Trophoblast cell (in vitro differentiated cells and primary cell): ENCODE measurements around the gene FAM169A.
"Not testable (repeated sequence)": the region's sequence is repeated elsewhere in the genome, so short reads cannot be mapped to it uniquely, and the experiment has no call there.

Experiments
- DNase-seq, 2 donors: peaks; one replicate each; pipeline ENCODE4 v3.0.0-alpha.2; 2016
- H2AFZ ChIP-seq: 2 replicates; pipeline ENCODE4 v1.6.1; 2013; ENCODE audit warnings: low read length, moderate library complexity, mild to moderate bottlenecking; ENCODE audit not compliant: insufficient read depth, poor library complexity
- H2AK5ac ChIP-seq: 2 replicates; pipeline ENCODE4 v1.6.1; 2013; ENCODE audit warnings: mild to moderate bottlenecking, low read length
- H2BK120ac ChIP-seq: 2 replicates; pipeline ENCODE4 v1.6.1; 2013; ENCODE audit warnings: low read length, mild to moderate bottlenecking, moderate library complexity; ENCODE audit not compliant: insufficient read depth, poor library complexity
- H2BK12ac ChIP-seq: 2 replicates; pipeline ENCODE4 v1.6.1; 2013; ENCODE audit warnings: mild to moderate bottlenecking, low read length, moderate library complexity
- H2BK5ac ChIP-seq: 2 replicates; pipeline ENCODE4 v1.6.1; 2013; ENCODE audit warnings: low read length, low read depth, moderate library complexity, mild to moderate bottlenecking; ENCODE audit not compliant: poor library complexity
- H3K14ac ChIP-seq: 2 replicates; pipeline ENCODE4 v1.6.1; 2013; ENCODE audit warnings: mild to moderate bottlenecking, low read length
- H3K18ac ChIP-seq: 2 replicates; pipeline ENCODE4 v1.6.1; 2013; ENCODE audit warnings: mild to moderate bottlenecking, low read length
- H3K23ac ChIP-seq: 2 replicates; pipeline ENCODE4 v1.6.1; 2013; ENCODE audit warnings: low read length
- H3K27ac ChIP-seq: 2 replicates; pipeline ENCODE4 v1.5.1; 2013; ENCODE audit warnings: low read depth, mild to moderate bottlenecking, inconsistent platforms, low read length, moderate library complexity
- H3K27me3 ChIP-seq: 2 replicates; pipeline ENCODE4 v1.6.1; 2013; ENCODE audit warnings: inconsistent platforms, mild to moderate bottlenecking, low read length, moderate library complexity; ENCODE audit not compliant: insufficient read depth
- H3K36me3 ChIP-seq, 2 experiments: 1 replicate in 1 of 2; 2 replicates in 1 of 2; pipeline ENCODE4 v1.6.1; 2013; ENCODE audit warnings: low read length in 2 of 2, mild to moderate bottlenecking in 2 of 2, moderate library complexity in 1 of 2; ENCODE audit not compliant: insufficient read depth in 2 of 2, control insufficient read depth in 1 of 2
- H3K4ac ChIP-seq: 2 replicates; pipeline ENCODE4 v1.6.1; 2013; ENCODE audit warnings: low read depth, mild to moderate bottlenecking, low read length, moderate library complexity
- H3K4me1 ChIP-seq, 2 experiments: 1 replicate in 1 of 2; 2 replicates in 1 of 2; pipeline ENCODE4 v1.6.1; 2013; ENCODE audit warnings: low read length in 2 of 2, mild to moderate bottlenecking in 2 of 2, moderate library complexity in 1 of 2; ENCODE audit not compliant: insufficient read depth in 2 of 2, control insufficient read depth in 1 of 2
- H3K4me2 ChIP-seq: 2 replicates; pipeline ENCODE4 v1.6.1; 2013; ENCODE audit warnings: inconsistent platforms, mild to moderate bottlenecking, low read length, moderate library complexity
- H3K4me3 ChIP-seq: 2 replicates; pipeline ENCODE4 v1.5.1; 2013; ENCODE audit warnings: mild to moderate bottlenecking, low read depth, low read length, inconsistent platforms
- H3K79me1 ChIP-seq: one replicate; pipeline ENCODE4 v1.6.1; 2013; ENCODE audit warnings: low read length
- H3K79me2 ChIP-seq: 2 replicates; pipeline ENCODE4 v1.6.1; 2013; ENCODE audit warnings: low read length, mild to moderate bottlenecking; ENCODE audit not compliant: control insufficient read depth, insufficient read depth, poor library complexity
- H3K9ac ChIP-seq: 2 replicates; pipeline ENCODE4 v1.6.1; 2013; ENCODE audit warnings: mild to moderate bottlenecking, low read length
- H3K9me3 ChIP-seq: 2 replicates; pipeline ENCODE4 v1.6.1; 2013; ENCODE audit warnings: low read depth, mild to moderate bottlenecking, control low read depth, inconsistent platforms, low read length; ENCODE audit not compliant: insufficient read depth
- H4K12ac ChIP-seq: 2 replicates; pipeline ENCODE4 v1.6.1; 2013; ENCODE audit warnings: low read depth, mild to moderate bottlenecking, low read length, moderate library complexity
- H4K8ac ChIP-seq: 2 replicates; pipeline ENCODE4 v1.6.1; 2013; ENCODE audit warnings: low read depth, mild to moderate bottlenecking, low read length, moderate library complexity
- H4K91ac ChIP-seq: one replicate; pipeline ENCODE4 v1.6.1; 2013; ENCODE audit warnings: low read depth, mild to moderate bottlenecking, low read length, moderate library complexity
- WGBS: extraction: QIAGEN DNeasy Blood & Tissue Kit; methylation state at CpG from one replicate; pipeline ENCODE4 v1.1.7; 2013; ENCODE audit warnings: missing lambda C conversion rate; ENCODE audit not compliant: insufficient read length, insufficient coverage; ENCODE audit errors: extremely low coverage; 5-methylcytosine and 5-hydroxymethylcytosine counted together

The FAM169A gene

GRCh38 chr5:74862221-74862620, 4.0 kb downstream of the FAM169A start:
- no peak overlapping the region for H3K18ac ChIP-seq
- H2BK5ac ChIP-seq: no peak overlapping the region
- H2BK12ac ChIP-seq: no peak overlapping the region
- no peak overlapping the region for H4K91ac ChIP-seq
- peaks cover 0 to 2% of the 10 kb centered on the region in 2 experiments for H3K36me3 ChIP-seq
- peak overlapping the region; percentile 40 for H3K23ac ChIP-seq
- no peak for DNase-seq
- no peak overlapping the region for H4K12ac ChIP-seq
- H2BK120ac ChIP-seq: no peak overlapping the region
- no peak overlapping the region for H4K8ac ChIP-seq
- H2AK5ac ChIP-seq: no peak overlapping the region
- peaks cover 18% of the 10 kb centered on the region for H3K79me1 ChIP-seq
- H3K27ac ChIP-seq: no peak overlapping the region
- H3K79me2 ChIP-seq: peaks cover 35% of the 10 kb centered on the region
- no peak overlapping the region for H3K4me3 ChIP-seq
- no peaks in the 10 kb centered on the region for H3K27me3 ChIP-seq
- H3K9me3 ChIP-seq: no peaks in the 10 kb centered on the region
- peak overlapping the region; percentile 75 for H3K4ac ChIP-seq
- H3K9ac ChIP-seq: no peak overlapping the region
- H3K4me1 ChIP-seq: peaks cover 4 to 5% of the 10 kb centered on the region in 2 experiments
- H2AFZ ChIP-seq: no peak overlapping the region
- H3K14ac ChIP-seq: no peak overlapping the region
- WGBS: no CpG with 5 or more reads among the region's 2 CpGs
- H3K4me2 ChIP-seq: peak overlapping the region; percentile 25

DNA sequence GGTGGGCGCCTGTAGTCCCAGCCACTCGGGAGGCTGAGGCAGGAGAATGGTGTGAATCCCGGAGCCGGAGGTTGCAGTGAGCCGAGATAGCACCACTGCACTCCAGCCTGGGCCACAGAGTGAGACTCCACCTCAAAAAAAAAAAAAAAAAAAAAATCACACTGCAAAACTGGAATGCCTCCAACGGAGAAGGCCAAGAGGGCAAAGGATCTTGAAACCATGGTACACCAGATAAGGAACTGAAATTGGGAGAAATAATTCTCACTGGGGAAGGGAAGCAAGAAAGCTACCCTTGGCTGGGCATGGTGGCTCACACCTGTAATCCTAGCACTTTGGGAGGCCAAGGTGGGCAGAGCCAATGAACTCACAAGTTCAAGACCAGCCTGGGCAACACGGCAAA, 9.2 kb downstream of the FAM169A start:
- not testable (repeated sequence) for H3K4me3 ChIP-seq, H3K14ac ChIP-seq, H2AK5ac ChIP-seq, H2BK120ac ChIP-seq, H3K18ac ChIP-seq, H3K9me3 ChIP-seq, H4K8ac ChIP-seq, H3K23ac ChIP-seq, H3K79me1 ChIP-seq, H2AFZ ChIP-seq, H3K4me1 ChIP-seq, H3K27ac ChIP-seq, H3K27me3 ChIP-seq, H4K91ac ChIP-seq, H2BK5ac ChIP-seq, H3K9ac ChIP-seq, H3K36me3 ChIP-seq, H2BK12ac ChIP-seq, H3K4me2 ChIP-seq, H4K12ac ChIP-seq, DNase-seq
- peaks cover 22% of the 10 kb centered on the region for H3K79me2 ChIP-seq
- peak overlapping the region; percentile 57 for H3K4ac ChIP-seq
- WGBS: no CpG with 5 or more reads among the region's 7 CpGs

DNA sequence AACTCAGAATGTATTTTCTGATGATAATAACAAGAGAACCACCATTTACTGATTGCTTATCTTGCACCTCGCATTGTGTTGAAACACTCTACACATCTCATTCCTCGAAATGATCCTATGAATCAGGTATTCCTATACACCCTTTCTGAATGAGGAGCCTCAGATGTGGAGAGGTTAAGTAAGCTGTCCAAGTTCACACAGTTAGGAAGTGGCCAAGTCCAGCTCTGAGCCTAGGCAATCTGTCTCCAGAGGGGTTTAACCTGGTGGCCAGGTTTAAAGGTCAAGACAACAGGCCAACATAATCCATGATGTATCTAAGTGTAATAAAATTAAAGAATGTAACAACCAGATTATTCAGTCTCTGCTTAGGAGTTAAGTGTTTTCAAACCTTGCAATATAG, 12.9 kb downstream of the FAM169A start:
- no peaks in the 10 kb centered on the region for H3K36me3 ChIP-seq
- no peak overlapping the region for H2AK5ac ChIP-seq
- H4K12ac ChIP-seq: no peak overlapping the region
- H3K9ac ChIP-seq: no peak overlapping the region
- no peak overlapping the region for H4K91ac ChIP-seq
- H3K23ac ChIP-seq: no peak overlapping the region
- H3K14ac ChIP-seq: no peak overlapping the region
- H2BK5ac ChIP-seq: no peak overlapping the region
- no peak overlapping the region for H3K27ac ChIP-seq
- DNase-seq: peak in 1 of 2 donors; percentile 30
- H2AFZ ChIP-seq: no peak overlapping the region
- no peak overlapping the region for H3K18ac ChIP-seq
- no peak overlapping the region for H4K8ac ChIP-seq
- peak overlapping the region; percentile 94 for H3K4ac ChIP-seq
- H2BK12ac ChIP-seq: no peak overlapping the region
- H3K4me3 ChIP-seq: no peak overlapping the region
- H3K9me3 ChIP-seq: no peaks in the 10 kb centered on the region
- H2BK120ac ChIP-seq: no peak overlapping the region
- H3K79me1 ChIP-seq: no peaks in the 10 kb centered on the region
- H3K27me3 ChIP-seq: no peaks in the 10 kb centered on the region
- peaks cover 2 to 6% of the 10 kb centered on the region in 2 experiments for H3K4me1 ChIP-seq
- no peak overlapping the region for H3K4me2 ChIP-seq
- peaks cover 9% of the 10 kb centered on the region for H3K79me2 ChIP-seq
- WGBS: no CpG with 5 or more reads among the region's 2 CpGs

- H3K27ac ChIP-seq: no peak overlapping the region
- H4K8ac ChIP-seq: no peak overlapping the region
- no peak overlapping the region for H4K91ac ChIP-seq
- no peak overlapping the region for H3K4me2 ChIP-seq
- peaks cover 5% of the 10 kb centered on the region for H3K79me2 ChIP-seq
- H2BK5ac ChIP-seq: no peak overlapping the region
- H3K27me3 ChIP-seq: no peaks in the 10 kb centered on the region
- H3K18ac ChIP-seq: no peak overlapping the region
- H3K4ac ChIP-seq: peak overlapping the region; percentile 82
- DNase-seq: no peak
- no peaks in the 10 kb centered on the region for H3K9me3 ChIP-seq
- H3K4me1 ChIP-seq: peaks cover 2 to 6% of the 10 kb centered on the region in 2 experiments
- no peaks in the 10 kb centered on the region for H3K36me3 ChIP-seq
- H2AK5ac ChIP-seq: no peak overlapping the region
- WGBS: no CpG with 5 or more reads among the region's 4 CpGs
- no peak overlapping the region for H4K12ac ChIP-seq
- no peak overlapping the region for H3K4me3 ChIP-seq
- no peak overlapping the region for H2AFZ ChIP-seq
- H2BK120ac ChIP-seq: no peak overlapping the region
- no peak overlapping the region for H3K23ac ChIP-seq
- H3K9ac ChIP-seq: no peak overlapping the region
- H3K14ac ChIP-seq: no peak overlapping the region
- H3K79me1 ChIP-seq: no peaks in the 10 kb centered on the region
- H2BK12ac ChIP-seq: no peak overlapping the region
Measured at GRCh38 chr5:74851684-74852353, 14.4 kb downstream of the FAM169A start.
